ENCODE data around the gene MT1G.

- TF ChIP-seq CTCF (IDR thresholded peaks at IDR 0.05; ENCODE audit: insufficient read depth, low read length) = no peak
- no peak for TF ChIP-seq GABPA (IDR thresholded peaks at IDR 0.05; ENCODE audit: low read depth)
- no peak for TF ChIP-seq POLR2AphosphoS5 (IDR thresholded peaks at IDR 0.05; ENCODE audit: low read depth)
- no peak for TF ChIP-seq REST (IDR thresholded peaks at IDR 0.05; ENCODE audit: insufficient replicate concordance, low read depth)
- no peak for TF ChIP-seq SPI1 (IDR thresholded peaks at IDR 0.05; ENCODE audit: borderline replicate concordance, low read depth)
Observed at GRCh38 chr16:56634715-56635440, 33.0 kb downstream of the MT1G start.

All from HL-60 (cell line).